ENCODE results near the gene POLR3A. TPM values are rescaled to one million over a fixed set of nuclear protein-coding genes. Genes with fewer than 3 reads are reported as not detected.
A peak's percentile ranks its signal among the peaks of the same experiment; 100 is the strongest.

Gene POLR3A
- total RNA-seq, 2 donors from 2014 or later = 17.5 to 18.7 TPM

DNA sequence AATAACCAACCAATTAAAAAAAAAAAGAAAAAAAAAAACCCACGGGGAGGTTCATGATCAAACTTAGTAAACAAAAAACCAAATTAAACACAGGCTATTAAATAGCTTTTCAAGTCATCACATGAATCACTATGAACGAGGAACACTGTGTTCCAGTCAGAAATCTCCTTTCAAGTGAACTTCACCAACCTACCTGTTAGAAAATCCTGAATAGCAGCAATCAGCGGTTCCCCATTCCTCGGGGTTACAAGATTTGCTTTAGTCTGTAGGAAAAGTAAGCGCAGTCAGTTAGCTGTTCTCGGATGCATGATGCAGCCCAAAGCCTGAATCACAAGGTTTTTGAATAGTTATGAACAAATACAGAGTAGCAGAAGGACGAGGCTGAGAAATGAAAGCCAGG is 19.0 kb downstream of the POLR3A start:
- no peaks in the 10 kb centered on the region for H3K36me3 ChIP-seq
- no peaks in the 10 kb centered on the region for H3K27me3 ChIP-seq (replicated peaks; ENCODE audit: insufficient read depth)
- no peak overlapping the region for H3K4me3 ChIP-seq
- 28% methylated on average over 7 of the region's 7 CpGs for WGBS
- H3K4me1 ChIP-seq (replicated peaks) = peaks cover 4% of the 10 kb centered on the region
- peak; percentile 81 for DNase-seq (ENCODE audit: low spot score)
- H3K9me3 ChIP-seq = no peaks in the 10 kb centered on the region
- TF ChIP-seq CTCF (IDR thresholded peaks at IDR 0.05) (peak in 1 of 4 experiments; percentile 19), POLR2A (IDR thresholded peaks at IDR 0.05) (no peak), POLR2AphosphoS5 (IDR thresholded peaks at IDR 0.05) (peak; percentile 95)
- intact Hi-C loops (cut with DNase I) = no loop called here
- H3K27ac ChIP-seq = peak overlapping the region; percentile 78 to 87

DNA sequence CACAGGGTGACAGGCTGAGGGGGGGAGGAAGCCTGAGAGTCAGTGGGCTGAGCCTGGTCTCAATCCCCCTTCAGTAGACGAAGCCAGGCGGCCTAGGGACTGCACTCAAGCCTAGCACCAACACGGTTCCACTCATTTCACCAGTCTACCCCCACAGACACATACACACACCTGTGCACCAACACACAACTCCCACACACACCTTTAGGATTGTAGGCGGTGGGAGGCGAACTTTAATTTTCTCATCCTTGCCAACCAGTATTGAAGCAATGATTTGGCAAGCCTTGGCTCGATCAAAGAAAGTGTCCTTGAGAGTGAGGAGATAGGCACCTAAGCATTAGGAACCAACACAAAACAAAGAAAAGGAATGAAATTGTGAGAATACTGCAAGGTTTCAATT is 19.7 kb downstream of the POLR3A start:
- WGBS = 51% methylated on average over 6 of the region's 6 CpGs
- H3K4me1 ChIP-seq (replicated peaks) = peaks cover 4% of the 10 kb centered on the region
- no peaks in the 10 kb centered on the region for H3K27me3 ChIP-seq (replicated peaks; ENCODE audit: insufficient read depth)
- H3K27ac ChIP-seq = peak overlapping the region; percentile 78 to 87
- no peaks in the 10 kb centered on the region for H3K36me3 ChIP-seq
- no peak for DNase-seq (ENCODE audit: low spot score)
- no peaks in the 10 kb centered on the region for H3K9me3 ChIP-seq
- no peak overlapping the region for H3K4me3 ChIP-seq
- intact Hi-C loops (cut with DNase I) = no loop called here
- no peak for TF ChIP-seq CTCF (IDR thresholded peaks at IDR 0.05)
- TF ChIP-seq POLR2A (IDR thresholded peaks at IDR 0.05) = no peak
- TF ChIP-seq POLR2AphosphoS5 (IDR thresholded peaks at IDR 0.05) = no peak

GRCh38 chr10:78007172-78007571 is 22.1 kb downstream of the POLR3A start:
- intact Hi-C loops (cut with DNase I) = no loop called here
- H3K36me3 ChIP-seq = no peaks in the 10 kb centered on the region

GRCh38 chr10:78004215-78005026 is 24.9 kb downstream of the POLR3A start:
- intact Hi-C loops (cut with DNase I) = no loop called here
- Histone ChIP-seq H3K9me3 (no peaks in the 10 kb centered on the region), H3K4me3 (no peak overlapping the region), H3K36me3 (no peaks in the 10 kb centered on the region), H3K4me1 (replicated peaks) (peaks cover 2% of the 10 kb centered on the region), H3K27me3 (replicated peaks; ENCODE audit: insufficient read depth) (no peaks in the 10 kb centered on the region), H3K27ac (peak overlapping the region in 1 of 2 donors; percentile 4)
- DNase-seq (ENCODE audit: low spot score) = no peak
- WGBS = 84% methylated on average over 16 of the region's 16 CpGs
- TF ChIP-seq CTCF (IDR thresholded peaks at IDR 0.05) = no peak
- TF ChIP-seq POLR2AphosphoS5 (IDR thresholded peaks at IDR 0.05) = no peak
- TF ChIP-seq POLR2A (IDR thresholded peaks at IDR 0.05) = no peak

More at GRCh38 chr10:78007172-78007571, 22.1 kb downstream of the POLR3A start:
- 69% methylated on average over 1 of the region's 1 CpG for WGBS
- no peak for DNase-seq (ENCODE audit: low spot score)
- TF ChIP-seq POLR2AphosphoS5 (IDR thresholded peaks at IDR 0.05) (no peak), CTCF (IDR thresholded peaks at IDR 0.05) (no peak), POLR2A (IDR thresholded peaks at IDR 0.05) (no peak)
- no peaks in the 10 kb centered on the region for H3K9me3 ChIP-seq
- no peak overlapping the region for H3K4me3 ChIP-seq
- no peaks in the 10 kb centered on the region for H3K27me3 ChIP-seq (replicated peaks; ENCODE audit: insufficient read depth)
- peaks cover 4% of the 10 kb centered on the region for H3K4me1 ChIP-seq (replicated peaks)
- H3K27ac ChIP-seq = peak overlapping the region in 1 of 2 donors; percentile 6

Data from prostate gland (tissue), 2 donors.